Activated CD4-positive, alpha-beta T cell treated with anti-CD3 and anti-CD28 coated beads, Interleukin-2, amount 10 ng/mL, durations not matched to agents 7 days and 5 days (primary cell): ENCODE data around the gene EIF4G3. TPM values are rescaled to one million over a fixed set of nuclear protein-coding genes. Genes with fewer than 3 reads are reported as not detected.

Experiments
- CTCF ChIA-PET: fragments of 350-600 bp; sonication (Branson Sonifier 250); formaldehyde crosslinking; loops from one replicate; lab custom pipeline; 2021; ENCODE audit warnings: antibody characterized with exemption; lab: Charles Lee
- POLR2A ChIA-PET: fragments of 350-600 bp; sonication (Branson Sonifier 250); formaldehyde crosslinking; loops from one replicate; lab custom pipeline; 2021; ENCODE audit warnings: antibody characterized with exemption; lab: Charles Lee
- DNase-seq: peaks from one replicate; pipeline ENCODE4 v3.0.0-alpha.2; 2020
- H3K27ac Mint-ChIP-seq: one replicate; pipeline ENCODE4 v1.8.0; 2021; ENCODE audit warnings: mild to moderate bottlenecking, moderate library complexity, mixed read lengths
- H3K27me3 Mint-ChIP-seq: one replicate; pipeline ENCODE4 v1.8.0; 2021; ENCODE audit warnings: mixed read lengths
- H3K36me3 Mint-ChIP-seq: one replicate; pipeline ENCODE4 v1.8.0; 2021; ENCODE audit warnings: low read depth, mixed read lengths
- H3K4me1 Mint-ChIP-seq: one replicate; pipeline ENCODE4 v1.8.0; 2021; ENCODE audit warnings: mixed read lengths
- H3K4me3 Mint-ChIP-seq: one replicate; pipeline ENCODE4 v1.8.0; 2021; ENCODE audit warnings: mild to moderate bottlenecking, moderate library complexity, mixed read lengths
- H3K9me3 Mint-ChIP-seq: one replicate; pipeline ENCODE4 v1.8.0; 2021; ENCODE audit warnings: mixed read lengths
- microRNA-seq: library from miRNA; unstranded; fragments of <30 nt; microRNA quantifications from one replicate; pipeline ENCODE4 v1.2.0, GENCODE V29; 2021; ENCODE audit warnings: borderline microRNAs expressed, borderline replicate concordance
- total RNA-seq, 2 experiments: library from RNA; stranded (reverse); gene quantifications; one replicate each; pipeline ENCODE4 v1.2.3, GENCODE V29; 2021

EIF4G3 gene
- total RNA-seq, 2 experiments from 2014 or later = 23.8 to 31.5 TPM

GRCh38 chr1:20763417-20763816 lies 413.3 kb downstream of the EIF4G3 start:
- no peak overlapping the region for H3K27ac Mint-ChIP-seq
- POLR2A ChIA-PET = no interaction called here

GRCh38 chr1:20760322-20760721 lies 416.4 kb downstream of the EIF4G3 start:
- no peaks in the 10 kb centered on the region for H3K9me3 Mint-ChIP-seq
- CTCF ChIA-PET = interaction anchor here (0.7 kb wide), 1 partner anchor 8 kb away, joined by 3 read pairs; no protein-coding TSS in a partner anchor
- H3K4me3 Mint-ChIP-seq = no peak overlapping the region
- H3K36me3 Mint-ChIP-seq = peaks cover 58% of the 10 kb centered on the region
- no peaks in the 10 kb centered on the region for H3K27me3 Mint-ChIP-seq
- DNase-seq = no peak
- POLR2A ChIA-PET = no interaction called here
- no peaks in the 10 kb centered on the region for H3K4me1 Mint-ChIP-seq
- H3K27ac Mint-ChIP-seq = no peak overlapping the region

More at GRCh38 chr1:20763417-20763816, 413.3 kb downstream of the EIF4G3 start:
- H3K27me3 Mint-ChIP-seq = no peaks in the 10 kb centered on the region
- peaks cover 60% of the 10 kb centered on the region for H3K36me3 Mint-ChIP-seq
- CTCF ChIA-PET = no interaction called here
- H3K4me1 Mint-ChIP-seq = no peaks in the 10 kb centered on the region
- no peaks in the 10 kb centered on the region for H3K9me3 Mint-ChIP-seq
- H3K4me3 Mint-ChIP-seq = no peak overlapping the region
- DNase-seq = no peak

Small RNAs within 50 kb of the gene (microRNA-seq; reads per million reads assigned to microRNA genes)
- not detected for gene MIR1256

Other genes with a start within 250 kb of the EIF4G3 start
- 100 to 1,000 TPM; 101 to 107 TPM for gene ECE1, start 113.6 kb upstream of the EIF4G3 start, total RNA-seq